ENCODE data around the gene EEFSEC. TPM values are rescaled to one million over a fixed set of nuclear protein-coding genes. Genes with fewer than 3 reads are reported as not detected.

EEFSEC gene
- total and polyA plus RNA-seq, 2 of the 8 experiments (the other 6 are each of a cell fraction or from before 2014, with no cell fraction given) = 13.1 to 19.8 TPM

- WGBS, 2 experiments (ENCODE audit: extremely low coverage in 1 of 2, insufficient coverage in 1 of 2, insufficient read length in 1 of 2, insufficient replicate concordance in 2 of 2, low coverage in 1 of 2, low lambda C conversion rate in 2 of 2, missing lambda C conversion rate in 1 of 2) = 84% methylated on average over 12 of the region's 12 CpGs; no CpG with 5 or more reads in 1 of the 2 experiments
- no peak overlapping the region for H3K56ac ChIP-seq (replicated peaks; ENCODE audit: insufficient read length, low read depth, low read length)
- ChIA-PET POLR2A (ENCODE audit: partially characterized antibody) (no interaction called here), CTCF (ENCODE audit: partially characterized antibody) (interaction anchor here (0.8 to 1.0 kb wide), 3 partner anchors 16 to 83 kb away, joined by 3 to 5 read pairs (median 3); no protein-coding TSS in a partner anchor)
- H3K36me3 ChIP-seq (ENCODE audit: control insufficient read depth in 2 of 4, insufficient read depth in 4 of 4, low read length in 3 of 4) = no peaks in the 10 kb centered on the region
- H3K9me3 ChIP-seq (ENCODE audit: insufficient read depth in 2 of 2, low read depth in 1 of 2, low read length in 1 of 2) = no peaks in the 10 kb centered on the region
- TF ChIP-seq KDM5A (IDR thresholded peaks at IDR 0.05; ENCODE audit: low read length) (no peak), NANOG (IDR thresholded peaks at IDR 0.05; ENCODE audit: insufficient read depth, low read depth, low read length, poor library complexity, severe bottlenecking) (no peak), SIX5 (IDR thresholded peaks at IDR 0.05; ENCODE audit: low read depth, low read length) (no peak), GTF2F1 (IDR thresholded peaks at IDR 0.05; ENCODE audit: borderline replicate concordance, low read depth, low read length) (no peak), KDM1A (IDR thresholded peaks at IDR 0.05; ENCODE audit: borderline replicate concordance, low read length) (no peak)
- H3K23me2 ChIP-seq (ENCODE audit: low read depth, low read length) = no peaks in the 10 kb centered on the region; the same call in 1 of the 2 replicates
- H4K5ac ChIP-seq (ENCODE audit: insufficient read length, low read depth, low read length) = no peak overlapping the region
- no peak overlapping the region for H4K8ac ChIP-seq (ENCODE audit: extremely low read depth, insufficient read depth, low read length)
- H3K4me1 ChIP-seq (replicated peaks in 1 of 4; ENCODE audit: control insufficient read depth in 3 of 4, insufficient read depth in 4 of 4, low read length in 3 of 4) = peaks cover 0 to 6% (median 3%) of the 10 kb centered on the region in 4 experiments; a peak in 5 of 7 replicates
- H3K18ac ChIP-seq (ENCODE audit: extremely low read depth, low read length) = no peak overlapping the region
- H2BK12ac ChIP-seq (ENCODE audit: low read depth, low read length) = no peak overlapping the region
- H3K4ac ChIP-seq (replicated peaks; ENCODE audit: insufficient read length, low read depth, low read length) = no peak overlapping the region
- no peak overlapping the region for H2AFZ ChIP-seq (ENCODE audit: low read length)
- no peak overlapping the region for H3K27ac ChIP-seq (ENCODE audit: low read depth, low read length)
- H2BK15ac ChIP-seq (ENCODE audit: low read length) = no peak overlapping the region
- H2BK120ac ChIP-seq (replicated peaks; ENCODE audit: low read depth, low read length) = no peak overlapping the region
- H2BK20ac ChIP-seq (ENCODE audit: low read length) = no peak overlapping the region
- H4K91ac ChIP-seq (replicated peaks; ENCODE audit: insufficient read length, low read length) = no peak overlapping the region
- H3K79me2 ChIP-seq (ENCODE audit: control insufficient read depth in 1 of 2, insufficient read depth in 2 of 2, low read length in 2 of 2) = no peaks in the 10 kb centered on the region
- H3K9ac ChIP-seq (replicated peaks in 1 of 4; ENCODE audit: extremely low read depth in 1 of 4, low read depth in 3 of 4, low read length in 3 of 4) = no peak overlapping the region
- FAIRE-seq = no peak
- no peak overlapping the region for H3K14ac ChIP-seq (ENCODE audit: insufficient read length)
- H2BK5ac ChIP-seq (ENCODE audit: low read depth, low read length) = no peak overlapping the region
- no peak overlapping the region for H3K4me2 ChIP-seq (ENCODE audit: insufficient read depth in 1 of 2, low read depth in 2 of 2, low read length in 2 of 2)
- H2AK5ac ChIP-seq (ENCODE audit: low read depth, low read length) = no peak overlapping the region
- no peaks in the 10 kb centered on the region for H3K79me1 ChIP-seq (ENCODE audit: low read depth, low read length)
- no peak overlapping the region for H3K4me3 ChIP-seq (ENCODE audit: extremely low read depth in 1 of 4, insufficient read depth in 2 of 4, low read depth in 3 of 4, low read length in 4 of 4)
- H4K20me1 ChIP-seq (replicated peaks in 1 of 2; ENCODE audit: control insufficient read depth in 1 of 2, insufficient read depth in 2 of 2, low read length in 2 of 2) = peaks cover 0 to 1% of the 10 kb centered on the region in 2 experiments
- no peak overlapping the region for H3K23ac ChIP-seq (ENCODE audit: insufficient read length)
- no peaks in the 10 kb centered on the region for H3K27me3 ChIP-seq (replicated peaks in 1 of 4; ENCODE audit: control insufficient read depth in 3 of 4, extremely low read depth in 1 of 4, insufficient read depth in 3 of 4, low read length in 3 of 4)
- DNase-seq (ENCODE audit: low read depth in 1 of 2, low spot score in 2 of 2) = no peak
Measured at GRCh38 chr3:128338536-128339330, 185.5 kb downstream of the EEFSEC start.
